Keratinocyte (primary cell): ENCODE results near the gene ARHGAP10.

ENCODE experiments used
- EZH2 ChIP-seq: IDR thresholded peaks from one replicate; pipeline ENCODE4 v1.6.1; 2012; ENCODE audit warnings: inconsistent platforms, mild to moderate bottlenecking, low read length, moderate library complexity
- TF ChIP-seq, protein P1 (sequence below), 3 experiments: IDR thresholded peaks in 1 of 3; conservative IDR thresholded peaks in 1 of 3; optimal IDR thresholded peaks in 1 of 3; 2 replicates in 2 of 3; 3 replicates in 1 of 3; pipeline versions ENCODE3 to v1.5.1; 2011; ENCODE audit warnings: low read length in 3 of 3, mild to moderate bottlenecking in 3 of 3, moderate library complexity in 2 of 3, control low read depth in 1 of 3, inconsistent platforms in 1 of 3; ENCODE audit not compliant: insufficient read depth in 2 of 3; ENCODE audit errors: extremely low read depth in 1 of 3

DNA sequence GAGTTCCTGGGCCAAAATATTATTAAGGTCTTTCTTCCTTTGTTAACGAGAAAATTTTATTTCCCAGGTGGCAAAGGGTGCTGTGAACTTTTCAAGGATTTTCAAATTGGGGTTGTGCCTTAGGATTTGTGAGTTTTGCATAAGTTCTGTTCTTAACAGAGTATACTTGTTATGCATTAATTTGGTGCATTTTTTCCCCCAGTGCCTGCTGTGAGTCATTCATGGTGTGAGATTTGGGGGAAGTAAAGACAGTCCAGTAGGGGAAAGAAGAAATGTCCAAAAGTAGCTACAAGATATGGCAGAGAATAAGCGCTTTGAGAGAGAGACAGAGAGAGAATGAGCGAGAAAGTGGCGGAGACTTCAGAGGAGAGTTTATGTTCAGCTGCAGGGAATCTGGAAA lies 239.2 kb downstream of the ARHGAP10 start:
- TF ChIP-seq, protein P1, sequence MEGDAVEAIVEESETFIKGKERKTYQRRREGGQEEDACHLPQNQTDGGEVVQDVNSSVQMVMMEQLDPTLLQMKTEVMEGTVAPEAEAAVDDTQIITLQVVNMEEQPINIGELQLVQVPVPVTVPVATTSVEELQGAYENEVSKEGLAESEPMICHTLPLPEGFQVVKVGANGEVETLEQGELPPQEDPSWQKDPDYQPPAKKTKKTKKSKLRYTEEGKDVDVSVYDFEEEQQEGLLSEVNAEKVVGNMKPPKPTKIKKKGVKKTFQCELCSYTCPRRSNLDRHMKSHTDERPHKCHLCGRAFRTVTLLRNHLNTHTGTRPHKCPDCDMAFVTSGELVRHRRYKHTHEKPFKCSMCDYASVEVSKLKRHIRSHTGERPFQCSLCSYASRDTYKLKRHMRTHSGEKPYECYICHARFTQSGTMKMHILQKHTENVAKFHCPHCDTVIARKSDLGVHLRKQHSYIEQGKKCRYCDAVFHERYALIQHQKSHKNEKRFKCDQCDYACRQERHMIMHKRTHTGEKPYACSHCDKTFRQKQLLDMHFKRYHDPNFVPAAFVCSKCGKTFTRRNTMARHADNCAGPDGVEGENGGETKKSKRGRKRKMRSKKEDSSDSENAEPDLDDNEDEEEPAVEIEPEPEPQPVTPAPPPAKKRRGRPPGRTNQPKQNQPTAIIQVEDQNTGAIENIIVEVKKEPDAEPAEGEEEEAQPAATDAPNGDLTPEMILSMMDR (optimal IDR thresholded peaks at IDR 0.05 in 1 of 3, IDR thresholded peaks at IDR 0.05 in 1 of 3, conservative IDR thresholded peaks at IDR 0.05 in 1 of 3; ENCODE audit: extremely low read depth in 1 of 3, insufficient read depth in 2 of 3, low read length in 3 of 3): no peak
- TF ChIP-seq EZH2: no peak
